HG02884 (cell line): Measurements from ENCODE around the gene KANK4.
"Not testable (repeated sequence)": the region's sequence is repeated elsewhere in the genome, so short reads cannot be mapped to it uniquely, and the experiment has no call there.

ENCODE experiments used
- ATAC-seq: cut with Tn5 transposase; IDR thresholded peaks from one replicate; pipeline ENCODE4 v1.9.1; 2021; ENCODE audit warnings: mild to moderate bottlenecking, moderate library complexity; ENCODE audit not compliant: unreplicated experiment

Gene KANK4

DNA sequence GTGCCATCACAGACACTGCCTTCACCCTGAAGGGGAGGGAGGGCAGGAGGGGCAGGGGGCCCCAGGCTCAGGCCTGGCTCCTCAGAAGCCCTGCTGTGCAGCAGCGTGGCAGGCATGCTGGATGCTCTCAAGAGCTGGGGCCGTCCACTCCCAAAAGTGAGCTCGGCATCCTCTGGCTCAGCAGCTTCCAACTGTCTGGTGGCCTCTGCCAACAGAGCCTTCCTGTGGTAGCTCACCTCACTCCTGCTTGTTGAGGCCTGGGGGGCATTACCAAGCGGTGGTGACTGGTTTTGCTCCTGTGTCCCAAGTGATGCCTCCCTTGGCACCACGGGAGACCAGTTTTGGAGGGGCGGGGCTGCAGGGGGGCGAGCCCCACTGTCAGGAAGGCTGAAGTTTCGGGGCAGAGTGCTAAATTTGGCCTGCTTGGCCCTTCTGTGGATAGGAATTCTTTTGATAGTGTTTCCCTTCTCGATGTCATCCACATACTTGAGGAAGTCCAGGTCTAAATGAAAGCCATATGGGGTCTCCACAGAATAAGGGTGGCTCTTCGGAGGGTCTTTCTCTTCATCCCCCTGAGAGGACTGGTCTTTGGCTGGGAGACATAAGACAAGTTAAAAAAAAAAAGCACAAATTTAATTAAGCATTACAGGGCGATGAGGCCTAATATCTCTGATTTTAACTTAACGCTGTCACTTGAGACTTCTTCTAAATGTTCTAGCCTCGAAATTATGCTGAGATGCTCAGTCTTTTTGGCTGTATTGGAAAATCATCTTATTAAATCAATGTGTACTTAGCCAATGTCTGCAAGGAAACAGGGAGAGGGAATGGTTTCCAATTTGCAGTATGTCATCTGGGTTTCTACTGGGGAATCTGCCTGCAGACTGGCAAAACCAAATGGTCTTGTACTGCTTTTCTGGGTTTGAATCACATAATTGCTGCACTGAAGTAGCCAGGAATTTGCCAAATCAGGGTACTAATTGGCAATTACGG lies 44.4 kb downstream of the KANK4 start:
- no peak for ATAC-seq

DNA sequence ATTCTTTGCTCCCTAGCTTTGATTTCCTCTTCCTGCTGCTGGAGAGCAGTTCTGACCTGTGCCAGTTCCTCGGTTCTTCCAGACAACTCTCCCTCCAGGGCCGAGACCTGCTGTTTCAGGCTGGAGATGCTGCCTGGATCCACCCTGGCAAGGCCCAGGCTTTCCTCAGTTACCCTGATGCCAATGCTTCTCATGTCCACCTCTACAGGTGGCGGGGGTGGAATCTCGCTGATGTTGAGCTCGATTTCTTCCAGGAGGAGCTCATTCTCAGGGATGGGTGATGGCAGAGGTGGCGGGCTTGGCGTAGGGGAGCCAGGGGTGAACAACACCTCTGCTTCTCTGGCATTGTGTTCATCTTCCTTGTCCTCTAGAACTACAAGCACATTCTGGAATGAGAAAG lies 45.3 kb downstream of the KANK4 start:
- no peak for ATAC-seq

DNA sequence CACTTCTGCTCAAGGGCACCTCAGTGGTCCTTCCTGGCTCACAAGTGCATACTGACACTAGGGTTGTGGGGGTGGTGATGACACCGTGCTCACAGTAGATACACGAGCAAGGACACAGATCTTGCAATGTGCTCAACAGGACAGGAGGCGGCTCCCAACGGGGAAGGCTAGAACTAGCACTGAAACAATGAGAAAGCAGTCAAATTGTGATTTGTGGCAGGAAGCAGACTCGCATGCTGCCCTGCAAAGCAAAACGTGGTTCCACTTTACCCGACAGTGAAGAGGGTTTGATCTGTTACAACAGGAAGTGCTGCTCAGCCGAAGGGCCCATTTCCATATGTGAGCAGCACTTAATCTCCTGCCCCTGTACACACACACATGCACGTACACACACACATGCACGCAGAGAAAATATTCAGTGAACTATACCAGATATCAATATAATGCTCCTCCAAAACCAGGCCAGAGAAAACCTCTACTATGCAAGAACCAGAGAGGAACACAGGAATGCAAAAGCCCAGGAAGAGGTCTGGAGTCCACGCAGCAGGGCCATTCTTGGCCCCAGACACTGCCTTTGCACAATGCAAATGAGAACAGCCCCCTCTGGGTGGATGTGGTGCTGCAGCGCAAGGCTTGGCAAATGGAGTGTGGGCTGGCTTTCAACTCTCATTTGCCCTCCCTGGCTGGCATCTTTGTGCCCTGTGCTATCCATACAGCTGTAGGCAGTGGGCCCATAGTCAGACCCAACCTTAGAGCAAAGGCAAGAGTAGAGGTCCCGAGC lies 47.1 kb downstream of the KANK4 start:
- ATAC-seq = peak; percentile 90

DNA sequence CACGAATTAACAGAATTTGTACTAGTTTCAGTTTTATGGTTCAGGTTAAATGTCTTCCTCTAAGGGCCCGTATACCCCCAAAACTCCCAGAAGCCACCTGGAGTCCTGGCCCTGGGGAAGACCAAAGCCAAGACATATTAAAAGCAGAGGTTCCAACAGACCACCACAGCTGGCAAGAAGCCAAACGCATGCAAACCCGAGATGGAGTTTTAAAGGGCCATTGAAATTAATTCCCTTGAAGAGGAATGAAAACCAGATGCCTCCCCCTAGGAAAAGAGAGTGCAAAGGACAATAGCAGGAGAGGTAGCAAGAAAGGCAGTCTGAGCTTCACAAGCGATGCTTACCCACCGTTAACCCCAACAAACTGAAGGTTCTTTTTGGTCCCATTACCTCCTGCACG lies 48.1 kb downstream of the KANK4 start:
- ATAC-seq = no peak

DNA sequence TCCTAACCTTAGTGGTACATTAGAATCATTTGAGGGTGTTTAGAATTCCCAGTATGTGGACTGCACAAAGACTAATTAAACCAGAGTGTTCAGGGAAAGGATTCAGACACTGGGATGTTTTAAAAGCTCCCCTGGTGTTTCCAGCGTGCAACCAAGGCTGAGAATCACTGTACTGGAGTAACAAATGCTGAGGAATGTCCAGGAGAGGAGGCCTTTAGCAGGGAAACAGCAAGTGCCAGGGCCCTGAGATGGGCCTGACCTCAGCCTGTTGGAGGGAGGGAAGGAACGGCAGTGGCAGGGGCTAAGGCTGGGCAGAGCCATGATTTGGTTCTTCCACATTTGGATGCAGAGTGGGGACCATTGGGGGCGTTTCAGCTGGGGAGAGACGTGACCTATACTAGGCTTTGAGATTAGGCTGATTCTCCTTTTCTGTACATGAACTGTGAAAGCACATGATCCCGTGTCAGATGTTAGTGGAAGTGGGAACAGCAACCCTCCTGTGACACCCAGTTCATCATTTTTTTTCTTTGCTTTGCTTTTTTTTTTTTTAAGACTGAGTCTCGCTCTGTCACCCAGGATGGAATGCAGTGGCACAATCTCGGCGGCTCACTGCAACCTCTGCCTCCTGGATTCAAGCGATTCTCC lies 49.3 kb downstream of the KANK4 start:
- no peak for ATAC-seq

DNA sequence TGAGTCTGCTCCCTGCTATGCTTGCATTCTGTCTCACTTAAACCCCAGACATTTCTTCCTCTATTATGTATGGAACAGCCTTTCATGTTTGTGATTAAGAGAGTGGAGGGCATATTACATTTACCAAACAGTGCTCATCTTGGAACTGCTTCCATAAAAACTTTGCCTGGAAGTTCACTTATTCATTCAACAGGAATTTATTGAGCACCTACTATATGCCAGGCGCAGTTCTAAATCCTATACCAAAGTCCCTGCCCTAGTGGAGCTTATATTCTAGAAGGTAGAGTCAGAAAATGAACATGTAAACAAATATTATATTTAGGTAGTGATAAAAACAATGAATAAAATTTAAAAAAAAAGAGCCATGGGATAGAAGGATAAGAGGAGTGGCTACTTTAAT lies 49.8 kb downstream of the KANK4 start:
- ATAC-seq = no peak

DNA sequence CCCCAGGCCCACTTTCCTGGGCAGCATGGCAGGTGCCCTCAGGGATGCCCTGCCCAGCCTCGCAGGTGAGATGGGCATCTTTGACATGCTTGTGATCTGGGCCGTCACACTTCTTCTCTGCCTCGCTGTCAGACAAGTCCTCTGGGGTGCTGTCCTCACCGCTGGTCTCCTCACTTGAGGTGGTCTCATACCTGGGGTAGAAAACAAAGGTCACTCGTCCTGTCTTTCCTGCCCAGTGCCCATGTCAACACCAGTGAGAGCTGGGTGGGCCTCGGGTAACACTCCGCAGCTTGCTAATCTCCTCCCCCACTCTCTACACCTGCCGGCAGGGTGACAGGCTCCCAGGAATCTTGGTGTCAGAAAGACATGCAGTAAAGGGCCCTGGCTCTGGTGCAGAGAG lies 50.9 kb downstream of the KANK4 start:
- no peak for ATAC-seq

DNA sequence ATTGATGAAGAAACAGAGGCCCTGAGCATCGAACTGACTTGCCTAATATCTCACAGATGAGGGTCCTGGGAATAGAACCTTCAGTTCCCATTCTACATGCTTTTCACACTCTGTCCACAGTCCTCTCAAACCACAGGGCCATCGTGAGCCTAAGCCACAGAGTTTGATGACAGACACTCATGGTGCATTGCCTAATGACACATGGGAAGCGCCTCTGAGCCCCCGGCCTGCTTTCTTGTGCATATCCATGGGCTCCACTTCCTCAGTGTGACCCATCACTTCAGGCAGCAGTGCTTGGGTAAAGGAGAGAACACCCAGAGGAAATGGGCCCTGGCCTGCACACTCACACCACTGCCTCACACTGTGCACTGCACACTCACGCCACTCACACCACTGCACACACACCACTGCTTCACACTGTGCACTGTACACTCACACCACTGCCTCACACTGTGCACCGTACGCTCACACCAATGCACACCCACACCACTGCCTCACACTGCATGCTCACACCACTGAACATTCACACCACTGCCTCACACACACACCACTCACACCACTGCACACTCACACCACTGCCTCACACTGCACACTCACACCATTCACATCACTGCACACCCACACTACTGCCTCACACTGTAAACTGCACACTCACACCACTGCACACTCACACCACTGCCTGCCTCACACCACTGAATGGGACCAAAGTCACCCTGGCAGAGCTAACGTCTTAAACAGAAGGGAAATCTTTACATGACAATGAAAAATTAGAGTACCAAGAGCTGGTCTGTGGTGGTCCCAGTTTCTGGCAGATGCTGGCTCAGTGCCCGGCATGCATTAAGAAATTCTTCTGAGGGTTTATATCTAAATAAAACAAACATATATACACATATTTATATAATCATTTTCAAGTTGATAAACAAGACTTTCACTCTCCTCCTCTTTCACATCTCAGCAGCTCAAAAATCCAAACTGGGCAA lies 53.0 kb downstream of the KANK4 start:
- no peak for ATAC-seq

DNA sequence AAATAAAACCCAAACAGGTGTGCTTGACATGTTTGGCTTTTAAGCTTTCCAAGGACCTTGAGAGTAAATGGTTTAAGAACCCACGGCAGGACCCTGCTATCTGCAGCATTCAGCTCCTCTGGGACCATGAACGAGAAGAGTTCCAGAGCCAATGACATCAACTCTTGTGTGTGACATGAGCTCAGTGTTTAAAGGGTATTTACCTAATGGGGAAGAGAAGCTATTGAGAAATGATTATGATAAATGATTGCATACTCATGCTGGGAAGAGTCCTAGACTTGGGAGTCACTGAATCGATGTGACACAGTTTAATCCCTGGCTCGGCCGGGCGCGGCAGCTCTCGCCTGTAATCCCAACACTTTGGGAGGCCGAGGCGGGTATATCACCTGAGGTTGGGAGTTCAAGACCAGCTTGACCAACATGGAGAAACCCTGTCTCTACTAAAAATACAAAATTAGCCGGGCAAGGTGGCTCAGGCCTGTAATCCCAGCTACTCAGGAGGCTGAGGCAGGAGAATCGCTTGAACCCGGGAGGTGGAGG lies 55.4 kb downstream of the KANK4 start:
- ATAC-seq = no peak

DNA sequence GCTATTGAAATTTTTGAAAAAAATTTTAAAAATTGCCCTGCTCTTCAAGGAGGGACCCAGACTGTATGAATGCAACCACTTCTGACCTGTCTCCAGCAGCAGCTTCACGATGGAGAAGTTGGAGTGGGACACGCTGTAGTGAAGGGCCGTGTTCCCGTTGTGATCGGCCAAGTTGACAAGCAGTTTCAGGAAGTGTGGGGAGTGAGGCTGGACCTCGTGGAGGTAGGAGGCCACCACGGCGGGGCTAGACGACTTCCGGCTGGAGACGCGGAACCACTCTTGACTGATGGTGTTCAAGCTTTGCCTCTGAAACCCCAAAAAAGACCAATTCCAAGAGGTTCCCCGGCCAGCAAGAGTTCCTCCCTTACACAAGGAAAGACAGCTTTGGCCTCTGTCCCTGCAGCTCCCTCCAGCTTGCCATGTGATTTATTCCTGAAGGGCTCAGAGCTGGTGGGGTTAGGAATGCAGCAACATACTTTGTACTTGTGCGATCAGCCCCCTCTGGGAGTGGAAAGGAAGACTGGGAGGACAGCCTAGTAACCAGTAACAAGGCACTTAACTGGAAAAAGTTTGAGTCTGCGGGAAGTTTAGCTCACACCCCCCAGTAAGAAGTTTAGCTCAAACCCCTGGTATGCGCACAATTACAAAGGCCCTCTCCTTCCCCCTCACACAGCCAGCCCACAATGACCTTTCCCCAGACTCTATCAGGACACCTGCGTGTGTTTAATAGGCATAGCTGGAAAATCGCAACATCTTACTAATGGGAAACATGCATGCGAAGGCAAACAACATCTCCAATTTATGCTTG lies 56.0 kb downstream of the KANK4 start:
- no peak for ATAC-seq

DNA sequence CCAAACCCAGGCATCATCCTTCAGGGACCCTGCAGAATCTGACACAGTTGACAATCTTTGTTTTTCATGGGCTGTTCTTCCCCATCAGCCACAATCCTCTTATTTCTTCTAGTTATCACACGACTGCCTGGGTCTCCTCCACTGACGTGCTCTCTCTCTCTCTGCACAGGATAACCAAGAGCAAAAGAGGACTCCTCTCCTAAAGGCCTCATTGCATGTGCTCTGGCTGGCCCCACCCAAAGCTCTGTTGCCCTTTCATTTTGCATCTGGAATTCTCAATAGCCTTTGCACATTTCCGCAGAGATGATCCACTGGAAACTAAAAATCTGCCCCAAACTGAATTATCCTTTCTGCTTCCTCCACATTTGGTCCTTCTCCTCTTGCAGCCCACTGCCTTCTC lies 58.5 kb downstream of the KANK4 start:
- ATAC-seq = no peak

DNA sequence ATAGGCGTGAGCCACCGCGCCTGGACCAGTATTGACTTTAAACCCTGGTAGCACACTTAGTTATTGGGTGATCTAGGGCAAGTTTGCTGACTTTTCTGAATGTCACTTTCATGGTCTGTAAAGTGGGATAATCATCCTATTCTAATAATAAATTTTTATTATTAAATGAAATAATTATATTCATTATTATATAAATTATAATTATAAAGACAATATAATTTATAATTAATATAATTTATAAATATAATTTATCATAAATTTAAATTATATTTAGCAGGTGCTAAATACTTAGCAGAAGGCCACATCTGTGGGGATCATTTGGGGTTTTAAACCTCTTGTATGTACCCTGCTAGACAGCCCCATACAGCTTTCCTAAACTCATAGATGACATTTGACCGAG lies 59.7 kb downstream of the KANK4 start:
- ATAC-seq = no peak

DNA sequence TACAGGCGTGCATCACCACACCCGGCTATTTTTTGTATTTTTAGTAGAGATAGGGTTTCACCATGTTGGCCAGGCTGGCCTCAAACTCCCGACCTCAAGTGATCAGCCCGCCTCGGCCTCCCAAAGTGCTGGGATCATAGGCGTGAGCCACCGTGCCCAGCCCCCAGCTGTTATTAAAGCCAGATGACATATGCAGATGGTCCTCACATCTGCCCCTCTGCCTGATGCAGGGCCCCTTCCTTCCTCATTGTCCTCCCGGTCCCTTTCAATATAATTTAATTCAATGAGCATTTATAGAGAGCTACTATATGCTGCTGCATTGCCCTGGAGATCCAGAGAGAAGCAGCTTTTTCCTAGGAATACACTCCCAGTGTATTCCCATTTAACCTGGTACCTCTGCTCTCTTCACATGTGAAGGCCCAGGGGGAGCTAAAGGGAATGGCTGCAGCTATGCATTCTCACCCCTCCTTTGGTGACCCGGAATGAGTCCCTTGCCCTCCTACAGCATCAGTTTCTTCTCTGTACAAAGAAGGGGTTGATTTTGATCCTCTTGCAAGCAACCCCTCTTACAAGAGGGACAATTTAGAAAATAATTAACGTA lies 69.0 kb downstream of the KANK4 start:
- ATAC-seq = no peak

DNA sequence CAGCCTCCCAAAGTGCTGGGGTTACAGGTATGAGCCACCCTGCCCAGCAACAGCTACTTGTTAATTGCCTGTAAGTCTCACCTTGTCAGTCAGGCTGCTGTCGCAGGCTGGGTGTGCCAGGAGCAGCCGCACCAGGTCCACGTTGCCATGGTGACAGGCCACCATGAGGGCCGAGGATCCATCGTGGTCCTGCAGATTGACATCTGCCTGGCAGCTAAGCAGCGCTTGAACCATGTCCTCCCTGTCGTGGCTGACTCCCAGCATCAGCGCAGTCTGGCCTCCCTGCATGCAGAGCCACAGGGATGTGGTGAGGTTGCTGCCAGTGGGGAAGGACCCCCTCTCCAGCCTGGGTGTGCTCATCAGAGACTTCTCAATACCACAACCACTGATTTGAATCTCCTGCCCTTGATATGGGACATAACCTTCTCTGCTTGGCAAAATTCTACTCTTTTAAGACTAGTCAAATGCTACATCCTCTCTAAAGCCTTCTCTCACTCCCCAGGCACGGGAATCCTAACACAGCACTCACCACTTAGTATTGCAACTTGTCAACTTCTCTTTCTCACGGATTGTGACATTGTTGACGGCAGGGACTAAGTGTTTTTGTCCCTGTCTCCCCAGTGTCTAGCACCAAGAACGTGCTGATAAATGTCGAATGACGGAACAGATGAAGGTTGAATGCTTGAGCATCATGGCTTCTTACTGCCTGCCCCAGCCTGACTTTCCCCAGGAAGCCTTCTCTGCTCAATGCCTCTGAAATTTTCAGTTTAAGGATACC lies 71.7 kb downstream of the KANK4 start:
- ATAC-seq = no peak

DNA sequence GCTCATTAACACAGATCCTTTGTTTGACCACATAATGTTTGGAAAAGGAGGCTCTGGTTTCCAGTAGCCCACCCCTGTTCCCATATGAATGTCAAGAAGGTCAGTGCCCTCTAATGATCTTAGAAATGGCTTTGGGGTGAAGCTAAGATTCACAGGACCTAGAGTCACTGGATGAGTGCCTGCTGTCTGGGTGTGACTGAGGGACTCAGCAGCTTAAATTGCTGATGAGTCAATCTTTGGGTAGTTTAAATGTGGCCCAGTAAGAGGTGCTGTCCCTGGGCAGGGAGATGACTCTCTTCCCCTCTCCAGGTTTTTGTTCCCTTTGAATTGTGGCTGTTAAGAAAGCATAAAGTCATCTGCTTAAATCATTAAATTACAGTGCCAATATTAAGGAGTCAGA lies 74.0 kb downstream of the KANK4 start:
- no peak for ATAC-seq

DNA sequence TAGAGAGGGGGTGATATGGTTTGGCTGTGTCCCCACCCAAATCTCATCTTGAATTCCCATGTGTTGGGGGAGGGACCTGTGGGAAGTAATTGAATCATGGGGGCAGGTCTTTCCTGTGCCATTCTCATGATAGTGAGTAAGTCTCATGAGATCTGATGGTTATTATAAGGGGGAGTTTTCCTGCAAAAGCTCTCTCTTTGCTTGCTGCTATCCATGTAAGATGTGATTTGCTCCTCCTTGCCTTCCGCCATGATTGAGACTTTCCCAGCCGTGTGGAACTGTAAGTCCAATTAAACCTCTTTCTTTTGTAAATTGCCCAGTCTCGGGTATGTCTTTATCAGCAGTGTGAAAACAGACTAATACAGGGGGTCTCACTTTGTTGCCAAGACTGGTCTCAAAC lies 74.9 kb downstream of the KANK4 start:
- ATAC-seq = not testable (repeated sequence)

DNA sequence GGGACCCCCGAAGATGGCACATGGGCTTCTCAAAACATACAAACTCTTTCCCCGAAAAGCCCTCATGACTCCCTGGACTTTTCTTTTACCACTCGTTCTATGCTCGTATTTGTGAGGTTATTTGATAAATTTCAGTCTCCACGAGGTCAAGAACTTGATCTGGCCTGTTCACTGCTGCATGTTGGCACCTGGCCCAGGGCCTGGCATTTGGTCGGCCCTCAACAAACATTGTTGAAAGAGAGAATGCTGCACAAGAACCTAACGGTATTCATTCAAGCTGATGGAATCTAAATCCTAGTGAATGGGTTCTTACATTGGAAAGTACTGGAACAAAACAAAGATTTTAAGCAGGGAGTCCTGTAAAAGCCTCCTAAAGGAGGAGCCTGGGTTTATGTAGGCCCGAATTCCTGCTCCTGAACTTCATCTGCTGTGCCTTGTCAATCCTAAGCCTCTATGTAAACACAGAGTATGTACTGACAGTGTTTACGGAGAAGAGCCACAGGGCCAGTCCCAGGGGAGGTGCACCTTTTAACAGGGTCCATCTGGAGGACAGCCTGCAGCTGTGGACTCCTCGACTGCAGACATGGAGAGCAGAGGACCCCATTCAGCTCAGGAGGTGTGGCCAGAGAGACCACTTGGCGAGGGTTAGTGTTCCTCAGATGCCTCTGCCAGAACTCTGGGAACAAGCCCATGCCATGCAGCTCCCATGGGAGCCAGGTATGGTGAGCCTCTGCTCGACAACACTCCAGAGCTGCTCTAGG lies 77.7 kb downstream of the KANK4 start:
- ATAC-seq = no peak
